NCI-H1436 treated with DMSO at 0.1 percent for 48 hours (cell line): ENCODE measurements around the gene NAA10.

ENCODE experiments used
- DNase-seq: peaks from one replicate; lab custom pipeline; 2025; lab: John Stamatoyannopoulos, UW

Gene NAA10

DNA sequence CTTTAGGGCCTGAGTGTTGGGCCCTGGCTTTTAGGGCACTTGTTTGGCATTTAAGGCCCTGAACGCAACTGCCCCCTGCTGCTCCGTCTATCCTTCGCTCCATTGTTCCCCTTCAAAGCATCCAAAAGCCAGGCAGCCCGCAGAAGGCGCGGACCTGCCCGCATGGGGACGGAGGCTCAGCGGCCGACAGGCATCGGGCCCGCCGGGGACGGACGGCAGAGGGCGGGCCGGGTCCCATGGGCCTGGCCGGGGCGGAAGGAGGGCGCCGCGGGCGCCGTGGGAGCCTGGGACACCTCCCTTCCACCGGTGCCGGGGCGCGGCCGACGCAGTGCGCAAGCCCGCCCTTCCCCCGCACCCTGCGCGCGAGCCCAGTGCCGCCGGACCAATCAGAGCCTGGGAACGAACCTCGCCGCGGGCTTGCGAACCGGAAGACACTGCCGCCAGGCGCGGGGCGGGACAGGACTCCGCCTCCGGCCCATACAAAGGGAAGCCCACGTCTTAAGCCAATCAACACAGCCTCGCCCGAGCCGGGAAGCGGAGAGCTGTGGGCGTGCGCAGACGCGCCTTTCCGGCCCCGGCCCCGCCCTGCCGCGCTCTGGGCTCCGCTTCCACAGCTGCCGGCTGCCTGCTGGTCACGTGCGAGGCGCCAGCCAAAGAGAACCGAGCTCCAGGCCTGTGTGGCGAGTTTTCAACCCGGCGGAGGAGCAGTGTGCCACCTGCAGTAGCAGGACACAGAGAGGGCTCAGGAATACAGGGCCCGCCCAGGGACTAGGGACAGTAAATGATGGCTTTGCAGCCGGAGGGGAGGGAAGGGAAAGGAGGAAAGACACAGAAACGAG is 6.7 kb downstream of the NAA10 start:
- DNase-seq: peak; percentile 97

DNA sequence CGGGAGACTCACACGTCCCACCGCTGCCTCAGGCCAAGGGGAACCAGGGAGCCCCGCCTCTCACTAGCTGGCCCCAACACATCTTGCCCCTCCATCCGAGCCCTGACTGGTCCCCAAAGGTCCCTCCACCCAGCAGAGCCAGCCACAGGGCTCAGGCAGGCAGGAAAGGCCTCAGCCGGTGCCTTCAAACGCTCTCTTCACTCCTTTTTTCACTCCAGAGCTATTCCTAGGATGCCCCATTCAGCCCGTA is 7.2 kb downstream of the NAA10 start:
- no peak for DNase-seq

GRCh38 chrX:153926858-153927671 is 7.8 kb downstream of the NAA10 start:
- DNase-seq: peak; percentile 60

DNA sequence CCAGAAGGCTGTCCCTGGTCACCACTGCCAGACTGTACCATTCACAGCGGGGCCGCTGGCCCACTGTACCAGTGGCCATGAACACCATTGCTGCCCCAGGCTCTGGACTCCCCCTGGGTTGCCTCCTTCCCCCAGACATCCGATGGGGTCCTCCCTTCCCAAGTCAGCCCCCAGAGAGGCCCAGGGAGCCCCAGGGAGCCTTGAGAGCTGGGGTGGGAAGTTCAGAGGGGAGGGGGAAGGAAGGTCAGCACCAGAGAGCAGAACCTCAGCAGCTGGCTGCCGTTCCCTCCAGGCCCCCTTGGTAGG is 8.3 kb downstream of the NAA10 start:
- DNase-seq: no peak

DNA sequence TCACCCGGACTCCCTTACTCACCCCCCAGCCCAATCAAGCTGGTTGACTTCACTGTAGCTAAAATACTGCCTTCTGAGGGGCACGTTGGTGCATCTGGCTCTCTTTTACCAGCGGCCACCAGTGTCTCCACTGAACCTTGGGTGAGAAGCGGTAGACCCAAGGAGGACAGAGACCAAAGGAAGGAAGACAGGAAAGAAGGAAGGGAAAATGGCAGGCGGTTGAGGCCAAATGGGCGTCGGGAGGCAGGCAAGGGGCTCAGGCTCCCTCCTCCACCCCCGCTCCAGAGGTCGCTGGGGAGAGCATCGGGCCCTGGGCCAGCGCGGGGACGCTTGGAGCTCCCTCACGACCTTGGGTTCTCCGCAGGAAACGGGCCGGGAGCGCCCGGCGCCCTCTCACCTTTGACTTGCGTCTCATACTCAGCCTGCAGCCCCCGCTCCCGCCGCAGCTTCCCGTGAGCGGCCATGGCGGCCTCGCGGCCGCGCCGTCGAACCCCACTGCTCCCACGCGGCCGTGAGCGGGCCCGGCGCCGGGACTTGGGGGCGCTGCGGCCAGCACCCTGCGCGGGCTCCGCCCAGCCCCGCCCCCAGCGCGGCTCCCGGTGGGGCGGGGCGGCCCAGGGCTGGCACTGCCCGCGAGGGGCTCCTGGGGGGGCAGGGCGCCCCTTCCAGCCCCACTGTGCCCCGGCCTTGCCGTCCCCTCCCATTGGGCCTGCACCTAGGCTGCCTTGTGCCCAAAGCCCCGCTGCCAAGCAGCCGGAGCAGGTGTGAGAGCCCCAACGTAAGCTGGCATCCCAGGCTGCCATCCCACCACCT is 8.9 kb downstream of the NAA10 start, which contains the start of gene ARHGAP4:
ARHGAP4 (minus strand) TSS at position 526 of the 813 bp plus-strand sequence; CDS start at position 464, 62 bp downstream.
- DNase-seq: no peak

- no peak for DNase-seq
Observed at GRCh38 chrX:153925387-153925738, 9.5 kb downstream of the NAA10 start.

DNA sequence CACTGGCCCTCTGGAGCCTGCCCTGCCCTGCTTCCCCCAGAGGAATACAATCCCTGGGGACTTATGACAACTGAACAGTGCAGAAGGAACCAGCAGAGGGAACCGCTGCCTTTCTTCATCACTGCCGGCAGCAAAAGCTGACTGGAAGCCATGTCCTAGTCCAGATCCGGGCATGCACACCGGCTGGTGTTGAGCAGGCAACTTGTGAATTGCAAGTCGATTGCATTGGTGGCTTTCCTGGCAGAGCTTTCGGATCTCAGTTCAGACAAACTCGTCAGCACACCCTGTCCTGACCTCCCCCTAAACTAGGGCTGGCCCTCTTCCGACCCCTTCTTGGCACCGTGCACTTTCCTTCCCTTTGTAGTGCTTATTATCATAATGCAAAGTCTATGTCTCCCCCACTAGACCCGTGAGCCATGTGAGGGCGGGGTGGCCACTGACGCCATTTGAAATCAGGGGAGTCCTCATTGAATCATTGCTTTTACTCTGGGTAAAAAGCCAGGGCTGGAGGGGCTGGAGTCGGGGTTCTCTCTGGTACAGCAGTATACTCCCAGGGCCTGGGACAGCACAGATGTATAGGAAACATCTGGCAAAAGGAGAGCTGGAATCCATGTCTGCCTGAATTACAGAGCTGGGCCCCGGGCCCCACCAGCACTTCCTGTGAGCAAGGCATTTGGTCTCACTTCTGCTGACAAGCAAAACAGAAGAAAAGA is 10.5 kb downstream of the NAA10 start:
- DNase-seq: peak; percentile 50

GRCh38 chrX:153922932-153923857 is 11.6 kb downstream of the NAA10 start:
- no peak for DNase-seq

DNA sequence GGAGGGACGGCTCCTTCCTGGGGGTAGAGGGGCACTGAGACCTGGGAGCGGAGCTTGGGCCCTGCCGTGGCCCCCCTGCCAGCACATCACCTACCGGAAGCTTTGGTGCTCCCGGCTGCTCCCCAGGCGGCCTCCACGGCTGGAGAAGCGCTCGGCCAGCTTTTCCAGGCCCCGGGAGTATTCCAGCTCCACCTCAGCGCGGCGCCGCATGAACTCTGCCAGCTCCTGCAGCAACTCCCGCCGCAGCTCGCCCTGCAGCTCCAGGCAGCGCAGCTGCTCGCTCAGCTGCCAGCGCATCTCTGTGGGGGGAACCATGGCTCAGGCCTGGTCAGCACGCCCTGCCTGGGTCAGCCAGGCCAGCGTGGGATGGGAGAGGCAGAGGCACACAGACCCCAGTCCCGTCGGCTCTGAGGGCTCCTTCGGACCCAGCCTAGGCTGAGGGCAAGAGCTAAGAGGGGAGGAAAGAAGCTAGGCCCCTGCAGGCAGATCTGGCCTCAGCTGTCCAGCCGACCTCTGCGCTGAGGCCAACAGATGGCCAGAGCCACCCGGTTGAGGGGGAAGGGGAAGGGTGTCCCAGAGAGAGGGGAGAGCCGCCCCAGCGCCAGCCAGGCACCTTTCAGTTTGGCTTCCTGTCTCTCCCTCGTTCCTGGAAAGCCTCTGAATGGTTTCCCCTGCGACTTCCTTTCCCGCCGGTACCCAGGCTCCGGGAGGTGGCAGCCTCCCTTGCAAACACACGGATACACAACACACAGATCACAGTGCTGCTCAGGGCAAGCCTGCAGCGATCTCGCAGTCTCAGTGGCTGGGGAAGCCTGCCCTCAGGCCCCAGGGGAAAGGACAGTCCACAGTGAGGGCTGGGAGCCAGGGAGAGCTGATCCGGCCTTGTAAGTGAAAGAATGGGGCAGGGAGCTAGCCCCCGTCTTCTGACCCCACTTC is 13.1 kb downstream of the NAA10 start:
- DNase-seq: no peak

DNA sequence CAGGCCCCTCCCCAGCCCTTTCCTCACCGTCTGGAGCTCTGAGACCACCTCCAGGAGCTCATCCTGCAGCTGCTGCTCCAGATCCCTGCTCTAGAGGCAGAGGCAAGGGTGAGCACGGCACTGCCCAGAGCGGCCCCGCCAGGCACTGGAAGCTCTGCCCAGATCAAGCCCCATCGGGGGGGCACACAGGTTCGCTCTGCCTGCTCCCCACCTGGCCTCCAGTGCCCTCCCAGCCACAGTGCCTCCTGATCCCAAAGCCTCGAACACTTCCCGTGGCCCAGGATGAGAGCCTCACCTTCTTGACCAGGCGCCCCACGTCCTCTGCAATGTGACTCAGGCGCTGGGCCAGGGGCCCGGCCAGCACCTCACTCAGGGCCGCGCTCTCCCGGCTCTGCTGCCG is 13.8 kb downstream of the NAA10 start:
- no peak for DNase-seq

DNA sequence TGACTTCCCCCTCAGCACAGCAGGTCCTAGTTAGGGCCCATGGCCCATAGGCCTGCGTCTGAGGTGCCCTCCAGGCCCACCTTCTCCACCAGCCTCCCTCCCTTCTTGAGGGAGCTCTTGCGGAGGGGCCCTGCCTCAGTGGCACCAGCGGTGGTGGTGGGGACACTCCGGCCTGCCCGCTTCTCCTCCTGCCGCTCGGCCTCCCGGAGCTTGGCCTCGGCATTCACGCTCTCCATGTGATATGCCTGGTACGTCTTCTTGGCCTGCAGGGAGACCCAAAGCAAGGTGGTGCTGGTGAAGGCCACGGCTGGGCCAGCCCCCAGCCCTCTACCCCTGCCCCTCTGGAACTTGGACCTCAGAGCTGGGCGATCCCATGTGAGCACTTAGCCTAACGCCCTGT is 14.3 kb downstream of the NAA10 start:
- DNase-seq: no peak

DNA sequence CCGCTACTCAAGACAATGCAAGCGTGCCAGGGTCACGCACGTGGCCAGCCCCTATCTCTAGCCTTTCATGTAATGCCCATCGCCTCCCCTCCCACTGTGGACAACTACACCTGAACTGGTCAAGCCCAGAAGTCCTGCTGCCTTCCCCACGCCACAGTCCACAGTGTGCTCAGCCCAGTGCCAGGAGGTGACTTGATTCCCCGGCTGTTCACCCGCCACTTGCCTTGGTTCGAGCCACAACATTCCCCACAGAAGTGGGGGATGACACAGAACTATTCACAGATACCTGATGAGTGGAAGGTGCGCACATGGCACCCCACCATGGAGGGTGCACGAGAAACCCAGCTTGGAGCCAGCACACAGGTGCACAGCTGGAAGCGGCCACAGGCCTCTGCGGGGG is 15.6 kb downstream of the NAA10 start:
- no peak for DNase-seq

GRCh38 chrX:153917869-153918268 is 17.0 kb downstream of the NAA10 start:
- no peak for DNase-seq

GRCh38 chrX:153913701-153914100 is 21.1 kb downstream of the NAA10 start:
- DNase-seq: no peak

GRCh38 chrX:153913211-153913610 is 21.6 kb downstream of the NAA10 start:
- no peak for DNase-seq

GRCh38 chrX:153911798-153912197 is 23.0 kb downstream of the NAA10 start:
- no peak for DNase-seq

- DNase-seq: no peak
Observed at GRCh38 chrX:153910446-153910845, 24.4 kb downstream of the NAA10 start.

DNA sequence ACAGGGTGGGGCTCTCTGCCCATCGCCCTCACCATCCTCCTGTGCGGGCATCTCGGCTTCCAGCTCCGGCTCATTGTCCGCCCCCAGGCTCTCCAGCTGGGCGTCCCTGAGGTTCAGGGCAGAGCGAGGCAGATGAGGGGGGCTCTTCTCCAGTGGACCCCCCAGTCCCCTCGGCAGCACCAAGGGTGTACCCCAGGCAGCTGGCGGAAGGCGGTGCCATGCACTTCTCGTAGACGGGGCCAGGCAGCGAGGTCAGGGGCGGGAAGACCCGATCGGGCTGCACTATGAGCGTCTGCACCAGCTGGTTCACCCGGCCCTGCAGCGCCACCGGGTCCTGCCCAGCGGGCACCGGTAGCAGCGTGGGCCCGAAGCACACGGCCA is 24.9 kb downstream of the NAA10 start:
- DNase-seq: no peak

- DNase-seq: no peak
Observed at GRCh38 chrX:153909024-153909979, 25.5 kb downstream of the NAA10 start.
